Mucosa of rectum (tissue), 2 donors: ENCODE data around the gene UAP1L1.
"Not testable (repeated sequence)": the region's sequence is repeated elsewhere in the genome, so short reads cannot be mapped to it uniquely, and the experiment has no call there.

Experiments used
- H3K27ac ChIP-seq, 2 donors: one replicate each; pipeline ENCODE4 v1.7.0; 2013; ENCODE audit warnings: inconsistent platforms in 2 of 2, low read depth in 2 of 2, low read length in 2 of 2
- H3K27me3 ChIP-seq, 2 donors: one replicate each; pipeline ENCODE4 v1.7.0; 2013; ENCODE audit warnings: low read length in 2 of 2; ENCODE audit not compliant: control insufficient read depth in 2 of 2, insufficient read depth in 2 of 2
- H3K36me3 ChIP-seq, 2 donors: one replicate each; pipeline ENCODE4 v1.7.0; 2013; ENCODE audit warnings: low read length in 2 of 2; ENCODE audit not compliant: control insufficient read depth in 2 of 2, insufficient read depth in 2 of 2
- H3K4me1 ChIP-seq, 2 donors: one replicate each; pipeline ENCODE4 v1.7.0; 2013; ENCODE audit warnings: low read length in 2 of 2, mild to moderate bottlenecking in 1 of 2; ENCODE audit not compliant: control insufficient read depth in 2 of 2, insufficient read depth in 2 of 2
- H3K4me3 ChIP-seq, 2 donors: one replicate each; pipeline ENCODE4 v1.7.0; 2013; ENCODE audit warnings: low read length in 2 of 2
- H3K9ac ChIP-seq, 2 donors: one replicate each; pipeline ENCODE4 v1.7.0; 2013; ENCODE audit warnings: low read length in 2 of 2, low read depth in 1 of 2, mild to moderate bottlenecking in 1 of 2
- H3K9me3 ChIP-seq, 2 donors: one replicate each; pipeline ENCODE4 v1.7.0; 2013; ENCODE audit warnings: low read length in 2 of 2; ENCODE audit not compliant: control insufficient read depth in 2 of 2
- donor health status: healthy.
- donor health status: Normal muscosa, but diverticular disease.

UAP1L1 gene

DNA sequence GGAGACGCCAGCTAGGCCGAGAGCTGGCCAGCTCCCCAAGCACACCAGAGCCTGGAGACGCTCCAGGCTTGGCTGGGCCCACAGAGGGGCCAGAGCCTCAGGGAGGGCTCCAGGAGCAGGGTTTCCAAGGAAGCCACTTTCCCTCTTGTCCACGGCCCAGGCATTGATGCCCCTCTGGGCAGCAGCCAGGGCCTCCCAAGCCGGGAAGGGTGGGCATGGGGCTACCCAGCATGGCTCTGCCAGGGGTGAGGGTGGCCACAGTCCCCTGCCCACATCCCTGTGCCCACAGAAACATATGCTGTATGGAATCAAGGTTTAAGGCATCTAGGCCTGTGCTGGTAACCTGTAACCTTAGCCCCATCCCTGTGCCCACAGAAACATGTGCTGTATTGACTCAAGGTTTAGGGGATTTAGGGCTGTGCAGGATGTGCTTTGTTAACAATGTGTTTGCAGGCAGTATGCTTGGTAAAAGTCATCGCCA lies 38.8 kb downstream of the UAP1L1 start:
- Histone ChIP-seq H3K27me3 (peaks cover 0 to 6% of the 10 kb centered on the region in 2 donors), H3K36me3 (peaks cover 0 to under 1% of the 10 kb centered on the region in 2 donors), H3K4me1 (peaks cover 0 to 4% of the 10 kb centered on the region in 2 donors), H3K27ac (no peak overlapping the region), H3K9me3 (no peaks in the 10 kb centered on the region), H3K9ac (no peak overlapping the region), H3K4me3 (no peak overlapping the region)

DNA sequence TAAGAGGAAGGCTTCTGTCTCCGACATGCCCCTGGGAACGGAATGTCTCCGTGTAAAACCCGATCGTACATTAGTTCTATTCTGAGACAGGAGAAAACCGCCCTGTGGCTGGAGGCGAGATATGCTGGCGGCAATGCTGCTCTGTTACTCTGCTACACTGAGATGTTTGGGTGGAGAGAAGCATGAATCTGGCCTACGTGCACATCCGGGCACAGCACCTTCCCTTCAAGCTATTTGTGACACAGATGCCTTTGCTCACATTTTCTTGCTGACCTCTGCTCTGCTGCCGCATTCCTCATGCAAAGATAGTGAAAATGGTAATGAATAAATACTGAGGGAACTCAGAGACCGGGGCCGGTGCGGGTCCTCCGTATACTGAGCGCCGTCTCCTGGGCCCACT lies 39.4 kb downstream of the UAP1L1 start:
- Histone ChIP-seq H3K4me3 (no peak overlapping the region), H3K4me1 (peaks cover 0 to 4% of the 10 kb centered on the region in 2 donors), H3K36me3 (no peaks in the 10 kb centered on the region), H3K9me3 (no peaks in the 10 kb centered on the region), H3K9ac (no peak overlapping the region), H3K27me3 (peaks cover 0 to 6% of the 10 kb centered on the region in 2 donors), H3K27ac (no peak overlapping the region)

DNA sequence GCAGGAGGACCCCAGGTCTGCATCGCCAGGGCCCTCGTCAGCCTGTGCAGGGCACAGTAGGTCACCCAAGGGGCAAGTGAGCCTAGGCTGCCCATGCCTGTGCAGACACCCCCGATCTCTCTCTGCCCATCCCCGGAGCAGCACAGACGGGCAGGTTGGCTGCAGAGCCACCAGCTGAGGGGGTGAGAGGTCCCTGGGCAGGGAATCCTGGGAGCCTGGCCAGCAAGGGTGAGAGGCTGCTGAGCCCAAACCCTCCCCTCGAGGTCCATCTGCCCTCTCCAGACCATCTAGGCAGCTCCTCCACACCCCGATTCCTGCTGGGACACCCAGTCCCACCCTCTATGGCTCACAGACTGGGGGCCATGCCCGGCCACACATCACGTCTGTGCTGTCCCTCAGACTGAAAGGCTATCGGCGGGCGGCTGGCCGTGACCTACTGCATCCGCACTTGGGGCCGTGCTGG lies 40.0 kb downstream of the UAP1L1 start:
- no peaks in the 10 kb centered on the region for H3K36me3 ChIP-seq
- no peaks in the 10 kb centered on the region for H3K9me3 ChIP-seq
- H3K27ac ChIP-seq = no peak overlapping the region
- peaks cover 0 to 6% of the 10 kb centered on the region in 2 donors for H3K27me3 ChIP-seq
- H3K4me3 ChIP-seq = no peak overlapping the region
- no peak overlapping the region for H3K9ac ChIP-seq
- peaks cover 0 to 4% of the 10 kb centered on the region in 2 donors for H3K4me1 ChIP-seq

DNA sequence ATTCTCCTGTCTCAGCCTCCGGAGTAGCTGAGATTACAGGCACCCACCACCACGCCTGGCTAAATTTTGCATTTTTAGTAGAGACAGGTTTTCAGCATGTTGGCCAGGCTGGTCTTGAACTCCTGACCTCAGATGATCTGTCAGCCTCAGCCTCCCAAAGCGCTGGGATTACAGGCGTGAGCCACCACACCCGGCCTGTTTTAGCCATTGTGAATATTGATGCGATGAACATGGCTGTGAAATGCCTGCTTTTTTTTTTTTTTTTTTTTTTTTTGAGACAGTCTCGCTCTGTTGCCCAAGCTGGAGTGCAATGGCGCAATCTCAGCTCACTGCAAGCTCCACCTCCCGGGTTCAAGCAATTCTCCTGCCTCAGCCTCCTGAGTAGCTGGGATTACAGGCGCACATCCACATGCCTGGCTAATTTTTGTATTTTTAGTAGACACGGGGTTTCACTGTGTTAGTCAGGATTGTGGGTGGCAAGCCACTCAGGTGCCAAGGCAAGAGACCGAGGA lies 40.8 kb downstream of the UAP1L1 start:
- not testable (repeated sequence) for H3K4me1 ChIP-seq, H3K9me3 ChIP-seq, H3K9ac ChIP-seq, H3K36me3 ChIP-seq, H3K27me3 ChIP-seq, H3K4me3 ChIP-seq, H3K27ac ChIP-seq

DNA sequence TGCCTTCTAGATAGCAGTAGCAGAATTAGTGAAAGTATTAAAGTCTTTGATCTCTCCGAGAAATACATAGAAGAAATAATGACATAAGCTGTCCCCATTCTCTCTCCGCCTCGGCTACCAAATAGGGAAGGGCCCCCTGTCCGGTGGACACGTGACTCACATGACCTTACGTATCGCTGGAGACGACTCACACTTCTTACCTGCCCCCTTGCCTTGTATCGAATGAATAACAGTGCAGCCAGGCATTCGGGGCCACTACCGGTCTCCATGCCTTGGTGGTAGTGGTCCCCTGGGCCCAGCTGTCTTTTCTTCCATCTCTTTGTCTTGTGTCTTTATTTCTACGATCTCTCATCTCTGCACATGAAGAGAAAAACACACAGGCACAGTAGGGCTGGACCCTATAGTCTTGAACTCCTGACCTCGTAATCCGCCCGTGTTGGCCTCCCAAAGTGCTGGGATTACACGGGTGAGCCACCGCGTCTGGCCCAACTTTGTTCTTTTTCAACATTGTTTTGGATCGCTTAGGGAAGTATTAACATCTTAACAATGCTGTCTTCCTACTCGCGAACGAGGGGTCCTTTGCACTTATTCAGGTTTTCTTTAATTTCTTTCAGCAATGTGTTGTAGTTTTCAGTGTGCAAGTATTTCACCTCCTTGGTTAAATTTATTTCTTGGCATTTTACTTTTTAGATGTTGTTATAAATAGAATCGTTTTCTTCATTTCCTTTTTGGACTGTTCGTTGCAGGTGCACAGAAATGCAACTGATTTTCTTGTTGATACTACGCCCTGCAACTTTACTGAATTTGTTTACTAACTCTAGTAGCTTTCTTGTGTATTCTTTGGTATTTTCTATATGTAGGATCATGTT lies 44.8 kb downstream of the UAP1L1 start:
- H3K27ac ChIP-seq, H3K4me1 ChIP-seq, H3K27me3 ChIP-seq, H3K9ac ChIP-seq, H3K9me3 ChIP-seq, H3K36me3 ChIP-seq, H3K4me3 ChIP-seq: not testable (repeated sequence)

DNA sequence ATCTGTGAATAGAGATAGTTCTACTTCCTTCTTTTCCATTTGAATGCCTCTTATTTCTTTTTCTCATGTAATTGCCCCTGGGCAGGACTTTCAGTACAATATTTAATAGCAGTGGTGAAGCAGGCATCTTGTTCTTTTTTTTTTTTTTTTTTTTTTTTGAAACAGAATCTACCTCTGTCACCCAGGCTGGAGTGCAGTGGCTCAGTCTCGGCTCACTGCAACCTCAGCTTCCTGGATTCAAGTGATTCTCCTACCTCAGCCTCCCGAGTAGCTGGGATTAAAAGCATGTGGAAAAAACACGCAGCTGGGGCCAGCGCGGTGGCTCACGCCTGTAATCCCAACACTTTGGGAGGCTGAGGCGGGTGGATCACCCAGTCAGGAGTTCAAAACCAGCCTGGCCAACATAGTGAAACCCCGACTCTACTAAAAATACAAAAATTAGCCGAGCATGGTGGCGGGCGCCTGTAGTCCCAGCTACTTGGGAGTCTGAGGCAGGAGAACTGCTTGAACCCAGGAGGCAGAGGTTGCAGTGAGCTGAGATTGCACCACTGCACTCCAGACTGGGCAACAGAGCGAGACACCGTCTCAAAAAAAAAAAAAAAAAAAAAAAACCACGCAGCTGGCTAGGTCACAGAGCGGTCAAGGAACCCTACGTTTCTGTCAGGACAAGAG lies 45.6 kb downstream of the UAP1L1 start:
- not testable (repeated sequence) for H3K27ac ChIP-seq, H3K9ac ChIP-seq, H3K4me3 ChIP-seq, H3K36me3 ChIP-seq, H3K9me3 ChIP-seq, H3K27me3 ChIP-seq
- H3K4me1 ChIP-seq = peaks cover 10 to 11% of the 10 kb centered on the region in 2 donors

DNA sequence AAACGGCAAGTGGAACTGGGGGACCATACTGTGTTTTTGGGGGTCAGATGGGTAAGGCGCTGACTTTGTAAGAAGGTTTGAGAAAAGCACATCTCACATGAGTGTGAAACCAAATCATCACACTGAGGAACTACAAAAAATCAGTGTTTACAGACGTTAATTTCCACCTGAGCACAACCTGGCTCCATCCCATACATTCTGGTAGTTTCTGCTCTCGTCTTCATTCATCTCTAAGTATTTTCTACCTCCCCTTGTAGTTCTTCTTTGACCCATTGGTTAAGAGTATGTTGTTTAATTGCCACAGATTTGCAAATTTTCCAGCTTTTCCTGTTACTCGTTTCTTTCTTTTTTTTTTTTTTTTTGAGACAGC lies 46.1 kb downstream of the UAP1L1 start:
- Histone ChIP-seq H3K4me1 (peaks cover 13 to 16% of the 10 kb centered on the region in 2 donors), H3K9ac (no peak overlapping the region), H3K9me3 (no peaks in the 10 kb centered on the region), H3K36me3 (no peaks in the 10 kb centered on the region), H3K27ac (no peak overlapping the region), H3K27me3 (no peaks in the 10 kb centered on the region), H3K4me3 (no peak overlapping the region)

DNA sequence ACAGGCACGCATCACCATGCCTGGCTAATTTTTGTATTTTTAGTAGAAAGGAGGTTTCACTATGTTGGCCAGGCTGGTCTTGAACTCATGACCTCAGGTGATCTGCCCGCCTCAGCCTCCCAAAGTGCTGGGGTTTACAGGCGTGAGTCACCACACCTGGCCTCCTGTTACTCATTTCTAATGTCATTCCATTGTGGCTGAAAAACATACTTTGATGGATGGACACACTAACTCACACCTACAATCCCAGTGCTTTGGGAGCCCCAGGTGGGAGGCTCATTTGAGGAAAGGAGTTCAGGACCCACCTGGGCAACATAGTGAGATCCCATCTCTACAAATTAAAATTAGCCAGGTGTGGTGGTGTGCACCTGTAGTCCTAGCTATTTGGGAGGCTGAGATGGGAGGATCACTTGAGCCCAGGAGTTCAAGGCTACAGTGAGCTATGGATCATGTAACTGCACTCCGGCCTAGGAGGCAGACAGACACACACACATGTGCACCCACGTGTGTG lies 46.7 kb downstream of the UAP1L1 start:
- H3K27me3 ChIP-seq, H3K36me3 ChIP-seq, H3K4me3 ChIP-seq, H3K9ac ChIP-seq, H3K27ac ChIP-seq, H3K9me3 ChIP-seq: not testable (repeated sequence)
- H3K4me1 ChIP-seq = peaks cover 18 to 22% of the 10 kb centered on the region in 2 donors

DNA sequence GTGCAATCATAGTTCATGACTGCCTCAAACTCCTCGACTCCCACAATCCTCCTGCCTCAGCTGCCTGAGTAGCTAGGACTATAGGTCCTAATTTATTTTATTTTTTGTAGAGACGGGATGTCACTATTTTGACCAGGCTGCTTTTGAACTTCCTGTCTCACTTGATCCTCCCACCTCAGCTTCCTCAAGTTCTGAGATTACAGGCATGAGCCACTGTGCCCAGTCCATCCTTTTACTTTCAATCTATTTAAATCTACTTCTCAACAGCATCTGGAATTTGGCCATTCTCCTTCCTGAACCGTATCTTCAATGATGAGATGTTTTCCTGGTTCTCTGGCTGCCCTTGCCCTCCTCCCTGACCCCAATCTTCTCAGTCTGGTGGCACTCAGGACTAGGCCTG lies 49.5 kb downstream of the UAP1L1 start:
- peak overlapping the region; percentile 30 to 70 for H3K4me3 ChIP-seq
- H3K9me3 ChIP-seq = no peaks in the 10 kb centered on the region
- no peaks in the 10 kb centered on the region for H3K36me3 ChIP-seq
- peaks cover 18 to 22% of the 10 kb centered on the region in 2 donors for H3K4me1 ChIP-seq
- H3K9ac ChIP-seq = peak overlapping the region; percentile 24 to 48
- H3K27ac ChIP-seq = peak overlapping the region; percentile 29 to 43
- no peaks in the 10 kb centered on the region for H3K27me3 ChIP-seq
